Epithelial cell of alveolus of lung (primary cell): Measurements from ENCODE around the gene TRIM26. TPM values are rescaled to one million over a fixed set of nuclear protein-coding genes. Genes with fewer than 3 reads are reported as not detected.

ENCODE experiments used
- total RNA-seq: library from RNA; depleted of rRNA; stranded (reverse); fragments of >200 nt; gene quantifications from 2 replicates; pipeline ENCODE4 v1.2.1, GENCODE V29; 2015

Gene TRIM26, protein sequence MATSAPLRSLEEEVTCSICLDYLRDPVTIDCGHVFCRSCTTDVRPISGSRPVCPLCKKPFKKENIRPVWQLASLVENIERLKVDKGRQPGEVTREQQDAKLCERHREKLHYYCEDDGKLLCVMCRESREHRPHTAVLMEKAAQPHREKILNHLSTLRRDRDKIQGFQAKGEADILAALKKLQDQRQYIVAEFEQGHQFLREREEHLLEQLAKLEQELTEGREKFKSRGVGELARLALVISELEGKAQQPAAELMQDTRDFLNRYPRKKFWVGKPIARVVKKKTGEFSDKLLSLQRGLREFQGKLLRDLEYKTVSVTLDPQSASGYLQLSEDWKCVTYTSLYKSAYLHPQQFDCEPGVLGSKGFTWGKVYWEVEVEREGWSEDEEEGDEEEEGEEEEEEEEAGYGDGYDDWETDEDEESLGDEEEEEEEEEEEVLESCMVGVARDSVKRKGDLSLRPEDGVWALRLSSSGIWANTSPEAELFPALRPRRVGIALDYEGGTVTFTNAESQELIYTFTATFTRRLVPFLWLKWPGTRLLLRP
- 26.5 and 30.5 TPM in 2 replicates for total RNA-seq

DNA sequence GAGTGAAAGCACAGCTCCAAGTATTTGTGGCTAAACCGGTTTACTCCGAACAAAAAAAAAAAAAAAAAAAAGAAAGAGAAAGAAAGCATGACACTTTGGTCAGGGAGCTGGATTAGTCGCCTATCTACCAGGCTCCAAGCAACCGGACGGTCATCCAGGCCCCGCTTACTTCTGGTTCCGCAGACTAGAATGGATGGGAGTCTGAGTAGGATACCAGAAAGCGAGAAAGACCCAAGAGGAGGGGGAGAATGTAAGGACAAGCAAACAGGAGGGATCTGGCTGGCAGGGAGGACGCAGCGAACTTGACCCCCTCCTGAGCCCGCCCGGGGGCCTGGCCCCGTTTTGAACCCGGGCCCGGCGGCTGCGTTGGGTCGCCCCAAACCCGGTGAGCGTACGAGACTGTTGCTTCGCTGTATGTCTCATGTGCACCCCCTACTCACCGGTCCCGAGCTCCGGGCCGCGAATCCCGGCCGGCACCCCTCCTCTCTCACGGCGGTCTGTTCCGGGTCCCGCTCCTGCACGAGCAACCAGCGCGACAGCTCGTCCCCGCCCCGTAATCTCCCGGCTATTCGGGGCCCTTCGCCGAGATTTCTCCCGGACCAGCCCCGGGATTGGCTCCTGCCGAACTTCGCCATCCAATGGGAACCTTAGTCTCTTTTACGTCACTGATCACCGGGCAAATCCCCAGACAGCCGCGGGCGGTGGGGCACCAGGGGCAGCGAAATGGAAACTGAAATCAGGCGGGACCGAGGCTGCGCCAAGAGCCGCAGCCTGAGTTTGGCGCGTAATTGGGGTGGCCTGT is at the start of gene TRIM26:
Gene TRIM26 (minus strand): TSS at position 542 of the 802 bp plus-strand sequence. CDS start 14,303 bp downstream, outside the sequence.

DNA sequence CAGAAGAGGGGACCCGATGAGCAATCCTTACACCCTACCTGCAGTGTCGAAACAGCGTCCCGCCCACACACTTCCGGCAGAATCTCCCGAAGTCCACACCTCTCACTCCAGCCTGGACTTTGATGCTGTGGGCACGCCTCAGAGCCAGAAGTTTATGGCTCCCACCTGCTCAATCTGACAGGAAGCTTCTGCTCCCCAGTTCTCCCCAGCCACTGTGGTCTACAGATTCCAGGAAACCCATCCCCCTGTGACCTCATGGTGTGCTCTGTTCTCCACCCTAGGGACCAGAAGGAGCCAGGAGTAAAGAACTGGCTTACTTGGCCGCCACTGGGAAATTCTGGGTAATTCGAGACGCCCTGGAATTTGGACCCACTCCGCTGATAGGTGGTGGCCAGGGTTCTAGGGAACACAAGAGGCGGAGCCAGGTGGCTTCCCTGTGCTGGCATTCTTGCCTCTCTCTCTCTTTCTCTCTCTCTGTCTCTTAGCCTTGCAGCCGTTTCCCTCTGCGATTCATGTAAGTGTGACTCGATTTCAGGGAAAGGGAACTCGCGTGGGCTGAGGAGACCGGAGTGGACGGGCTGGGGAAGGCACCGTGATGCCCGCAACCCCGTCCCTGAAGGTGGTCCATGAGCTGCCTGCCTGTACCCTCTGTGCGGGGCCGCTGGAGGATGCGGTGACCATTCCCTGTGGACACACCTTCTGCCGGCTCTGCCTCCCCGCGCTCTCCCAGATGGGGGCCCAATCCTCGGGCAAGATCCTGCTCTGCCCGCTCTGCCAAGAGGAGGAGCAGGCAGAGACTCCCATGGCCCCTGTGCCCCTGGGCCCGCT is 49.9 kb downstream of the TRIM26 start, which contains the start of gene TRIM15:
Gene TRIM15 (plus strand): TSS at position 457 of the 828 bp plus-strand sequence. CDS start 139 bp downstream, at position 596.

DNA sequence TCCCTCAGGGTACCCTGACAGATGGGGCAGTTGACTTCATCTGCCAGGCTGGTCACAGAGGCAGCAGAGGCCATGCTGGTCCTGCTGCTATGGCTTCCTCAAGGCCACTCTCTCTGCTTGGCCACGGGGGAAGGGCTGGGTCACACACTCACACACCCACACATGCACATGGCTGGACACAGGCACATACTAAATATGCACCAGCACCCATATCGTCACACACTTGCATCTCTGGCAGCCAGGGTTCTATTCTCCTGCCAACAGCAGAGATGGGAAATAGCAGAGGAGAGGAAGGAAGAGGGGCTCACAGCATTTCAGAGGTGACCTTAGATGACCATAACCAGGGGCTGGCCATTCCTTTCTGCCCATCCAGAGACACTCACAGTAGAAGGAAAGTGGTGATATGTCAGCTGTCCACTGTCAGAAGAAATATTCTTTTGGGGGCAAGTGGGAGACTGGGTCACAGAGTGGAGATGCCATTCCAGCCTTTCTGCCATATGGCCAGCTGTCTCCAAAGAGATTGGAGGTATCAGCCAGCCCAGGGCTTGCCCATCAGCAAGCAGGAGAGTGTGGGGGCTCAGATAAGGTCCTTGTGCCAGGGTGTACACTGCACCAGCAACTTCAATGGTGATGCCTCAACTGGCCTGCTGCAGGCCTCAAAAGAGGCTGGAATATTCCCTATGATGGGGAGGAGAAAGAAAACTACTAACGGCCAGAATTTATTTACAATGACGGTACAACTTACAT is 52.2 kb downstream of the TRIM26 start, which contains the start of gene TRIM10:
Gene TRIM10 (minus strand): TSS at position 427 of the 747 bp plus-strand sequence. CDS start 353 bp downstream, at position 74.

DNA sequence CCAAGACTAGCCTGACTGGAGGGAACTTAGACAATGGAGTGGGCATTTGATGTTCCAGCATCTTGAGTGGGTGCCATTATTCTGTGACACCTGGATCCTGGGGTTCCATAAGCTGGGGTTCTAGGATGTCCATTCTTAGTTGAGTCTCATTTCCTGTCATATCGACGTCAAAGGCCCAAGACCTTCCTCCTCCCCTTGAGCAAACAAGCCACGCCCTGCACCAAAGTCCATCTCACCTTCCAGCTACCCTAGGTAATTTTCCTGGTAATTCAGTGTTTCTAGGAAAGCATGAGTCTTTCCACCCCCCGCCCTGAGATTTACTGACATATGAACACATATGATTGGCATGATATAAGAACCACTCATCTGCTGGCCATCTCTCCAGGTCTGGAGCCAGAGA is 77.4 kb downstream of the TRIM26 start, which contains the start of gene TRIM40:
Gene TRIM40 (plus strand): TSS at position 384 of the 400 bp plus-strand sequence. CDS start 897 bp downstream, outside the sequence.

Other genes starting within 250 kb of the TRIM26 start
- 25.7 and 51.3 TPM in 2 replicates for gene POLR1H, start 152.1 kb downstream of the TRIM26 start, total RNA-seq
- gene PPP1R11, start 146.2 kb downstream of the TRIM26 start, total RNA-seq = 32.4 and 42.3 TPM in 2 replicates
- not detected in 2 replicates for gene RNF39, start 137.6 kb downstream of the TRIM26 start, total RNA-seq
- not detected in 2 replicates for gene TRIM31, start 100.3 kb downstream of the TRIM26 start, total RNA-seq
- gene TRIM40, start 77.3 kb downstream of the TRIM26 start, total RNA-seq = not detected in 2 replicates
- gene TRIM10, start 52.2 kb downstream of the TRIM26 start, total RNA-seq = not detected in 2 replicates
- not detected in 2 replicates for gene TRIM15, start 49.9 kb downstream of the TRIM26 start, total RNA-seq
- gene TRIM39, start 113.5 kb upstream of the TRIM26 start, total RNA-seq = 8.9 and 9.4 TPM in 2 replicates
- 45.8 and 56.3 TPM in 2 replicates for gene RPP21, start 131.8 kb upstream of the TRIM26 start, total RNA-seq